ENCODE data around the gene PLOD2. TPM values are rescaled to one million over a fixed set of nuclear protein-coding genes. Genes with fewer than 3 reads are reported as not detected.

The PLOD2 gene
- total and polyA plus RNA-seq, 2 of the 4 experiments (the other 2 are of a cell fraction), result 84.0 to 117 TPM

GRCh38 chr3:146058241-146058640 lies 102.7 kb downstream of the PLOD2 start:
- ChIA-PET CTCF (no interaction called here), POLR2A (ENCODE audit: unreplicated experiment) (no interaction called here)
- H2BK15ac ChIP-seq (ENCODE audit: low read depth, low read length), result no peak overlapping the region
- H3K56ac ChIP-seq (ENCODE audit: extremely low read depth, insufficient read depth, low read length), result no peak overlapping the region
- no peak overlapping the region for H3K4me3 ChIP-seq (ENCODE audit: insufficient read depth, low read depth, low read length)
- dilution Hi-C loops (cut with HindIII; ENCODE audit: low sequenced_read_pairs, unreplicated experiment) (no loop called here), in situ Hi-C loops (cut with MboI; ENCODE audit: low sequenced_read_pairs) (no loop called here), intact Hi-C loops (cut with micrococcal nuclease) (no loop called here)
- no peaks in the 10 kb centered on the region for H3K79me1 ChIP-seq (ENCODE audit: low read depth in 1 of 2, low read length in 2 of 2)
- no peak overlapping the region for H2BK20ac ChIP-seq (ENCODE audit: low read depth, low read length)
- no peak overlapping the region for H3K9ac ChIP-seq (ENCODE audit: low read depth, low read length)
- no peaks in the 10 kb centered on the region for H3K36me3 ChIP-seq (ENCODE audit: control insufficient read depth, insufficient read depth, low read length)
- no peak overlapping the region for H3K23ac ChIP-seq (ENCODE audit: low read depth, low read length)
- H3K18ac ChIP-seq (ENCODE audit: low read depth, low read length), result no peak overlapping the region
- no peaks in the 10 kb centered on the region for H3K4me1 ChIP-seq (ENCODE audit: control insufficient read depth, insufficient read depth, low read length)
- H3K27me3 ChIP-seq (ENCODE audit: control insufficient read depth, insufficient read depth, low read length), result no peaks in the 10 kb centered on the region
- no peak overlapping the region for H2AK9ac ChIP-seq (replicated peaks; ENCODE audit: low read depth, low read length, poor library complexity)
- WGBS, 2 experiments (ENCODE audit: extremely low coverage in 2 of 2, insufficient read length in 1 of 2), result no CpG with 5 or more reads among the region's 2 CpGs
- no peak overlapping the region for H2AK5ac ChIP-seq (ENCODE audit: low read depth, low read length)
- H2BK120ac ChIP-seq (ENCODE audit: low read depth, low read length), result no peak overlapping the region
- no peak overlapping the region for H2BK5ac ChIP-seq (ENCODE audit: low read depth, low read length, poor library complexity, severe bottlenecking)
- peak overlapping the region; percentile 11; the same call in 1 of the 2 replicates for H4K5ac ChIP-seq (ENCODE audit: low read depth, low read length)
- H4K91ac ChIP-seq (ENCODE audit: insufficient read depth, low read depth, low read length), result no peak overlapping the region
- BruUV-seq (replicated peaks), result no TSS peak
- H3K4me2 ChIP-seq (ENCODE audit: low read depth, low read length), result no peak overlapping the region
- ATAC-seq (ENCODE audit: low read depth) (no peak), DNase-seq (no peak)
- no peaks in the 10 kb centered on the region for H3K9me3 ChIP-seq (ENCODE audit: control insufficient read depth, insufficient read depth, low read length)
- H3K9me1 ChIP-seq (ENCODE audit: insufficient read depth, low read length), result no peaks in the 10 kb centered on the region
- H3K27ac ChIP-seq (ENCODE audit: insufficient read depth, low read length), result no peak overlapping the region
- no peak for TF ChIP-seq RFX5 (IDR thresholded peaks at IDR 0.05; ENCODE audit: low read depth, low read length)
- no peak for TF ChIP-seq POLR2A (IDR thresholded peaks at IDR 0.05; ENCODE audit: low read depth, low read length)
- H4K20me1 ChIP-seq (ENCODE audit: insufficient read depth, low read length), result no peaks in the 10 kb centered on the region
- H2AFZ ChIP-seq (replicated peaks; ENCODE audit: low read length, poor library complexity), result no peak overlapping the region
- no peak overlapping the region for H3K4ac ChIP-seq (ENCODE audit: low read depth, low read length)
- H4K8ac ChIP-seq (ENCODE audit: low read depth in 2 of 2, low read length in 2 of 2), result no peak overlapping the region
- H3K14ac ChIP-seq (replicated peaks; ENCODE audit: low read depth, low read length), result no peak overlapping the region

Data from IMR-90 (cell line).